HEK293 (cell line): Measurements from ENCODE around the gene CYTH3.

ENCODE experiments used
- CTCF ChIA-PET: fragments of 350-600 bp; formaldehyde crosslinking; extraction: SDS; loops from one replicate; lab custom pipeline; 2021; ENCODE audit warnings: antibody characterized with exemption; lab: Yijun Ruan, JAX
- POLR2A ChIA-PET: fragments of 300-600 bp; formaldehyde crosslinking; extraction: SDS; loops from one replicate; lab custom pipeline; 2020; ENCODE audit warnings: antibody characterized with exemption, inconsistent platforms; lab: Yijun Ruan, JAX
- H3K27ac ChIP-seq: fragments of 200-500 bp; sonication (Bioruptor generic); 2 replicates; pipeline ENCODE4 v1.5.1; 2014; ENCODE audit warnings: low read depth, low read length, control low read depth, inconsistent platforms; ENCODE audit errors: extremely low read depth
- H3K36me3 ChIP-seq, 2 experiments: fragments of 200-500 bp in 1 of 2; sonication (Bioruptor generic) in 1 of 2; 1 replicate in 1 of 2; 2 replicates in 1 of 2; pipeline ENCODE4 v1.5.1; 2014 to 2017; ENCODE audit warnings: inconsistent platforms in 2 of 2, low read length in 2 of 2; ENCODE audit not compliant: control insufficient read depth in 2 of 2, insufficient read depth in 1 of 2
- H3K4me1 ChIP-seq: fragments of 200-500 bp; sonication (Bioruptor generic); 2 replicates; pipeline ENCODE4 v1.5.1; 2014; ENCODE audit warnings: mild to moderate bottlenecking, low read length, inconsistent platforms; ENCODE audit not compliant: control insufficient read depth, insufficient read depth
- H3K4me3 ChIP-seq: 2 replicates; pipeline ENCODE4 v1.5.1; 2011; ENCODE audit warnings: low read depth, mild to moderate bottlenecking, control low read depth, low read length, moderate library complexity
- H3K9me3 ChIP-seq: fragments of 200-500 bp; sonication (Bioruptor generic); 2 replicates; pipeline ENCODE4 v1.5.1; 2014; ENCODE audit warnings: low read depth, low read length, inconsistent platforms; ENCODE audit not compliant: control insufficient read depth, insufficient read depth
- CTCF ChIP-seq: fragments of 450-650 bp; formaldehyde crosslinking; IDR thresholded peaks from 2 replicates; pipeline ENCODE4 v1.5.1; 2016; ENCODE audit warnings: missing biosample characterization, missing genetic modification characterization
- KLF17 ChIP-seq: fragments of 450-650 bp; formaldehyde crosslinking; IDR thresholded peaks from 2 replicates; pipeline ENCODE4 v1.5.1; 2016; ENCODE audit warnings: missing biosample characterization, missing genetic modification characterization
- MYNN ChIP-seq: fragments of 450-650 bp; formaldehyde crosslinking; IDR thresholded peaks from 2 replicates; pipeline ENCODE4 v1.5.1; 2016; ENCODE audit warnings: missing biosample characterization, missing genetic modification characterization, borderline replicate concordance
- SETDB1 ChIP-seq: IDR thresholded peaks from one replicate; pipeline ENCODE4 v1.6.1; 2017; ENCODE audit warnings: mild to moderate bottlenecking, low read length, moderate library complexity, mixed read lengths; ENCODE audit not compliant: insufficient read length
- YY2 ChIP-seq: fragments of 450-650 bp; formaldehyde crosslinking; IDR thresholded peaks from 2 replicates; pipeline ENCODE4 v1.5.1; 2016; ENCODE audit warnings: missing biosample characterization, missing genetic modification characterization
- ZBTB11 ChIP-seq: fragments of 450-650 bp; formaldehyde crosslinking; conservative IDR thresholded peaks from 2 replicates; pipeline ENCODE4 v1.5.1; 2016; ENCODE audit warnings: low read depth, missing biosample characterization, missing genetic modification characterization
- ZBTB8A ChIP-seq: fragments of 450-650 bp; formaldehyde crosslinking; IDR thresholded peaks from 2 replicates; pipeline ENCODE4 v1.5.1; 2016; ENCODE audit warnings: missing biosample characterization, missing genetic modification characterization
- ZFP69B ChIP-seq: fragments of 450-650 bp; formaldehyde crosslinking; IDR thresholded peaks from 2 replicates; pipeline ENCODE4 v1.5.1; 2016; ENCODE audit warnings: missing biosample characterization, missing genetic modification characterization
- ZNF10 ChIP-seq: fragments of 450-650 bp; formaldehyde crosslinking; IDR thresholded peaks from 2 replicates; pipeline ENCODE4 v1.5.1; 2017; ENCODE audit warnings: missing biosample characterization, missing genetic modification characterization
- ZNF324 ChIP-seq: fragments of 450-650 bp; formaldehyde crosslinking; IDR thresholded peaks from 2 replicates; pipeline ENCODE4 v1.5.1; 2016; ENCODE audit warnings: missing biosample characterization, missing genetic modification characterization
- ZNF391 ChIP-seq: fragments of 450-650 bp; formaldehyde crosslinking; IDR thresholded peaks from 2 replicates; pipeline ENCODE4 v1.5.1; 2016; ENCODE audit warnings: low read depth, missing biosample characterization, missing genetic modification characterization, borderline replicate concordance
- ZNF398 ChIP-seq: fragments of 450-650 bp; formaldehyde crosslinking; IDR thresholded peaks from 2 replicates; pipeline ENCODE4 v1.5.1; 2017; ENCODE audit warnings: missing biosample characterization, missing genetic modification characterization
- ZNF560 ChIP-seq: fragments of 450-650 bp; formaldehyde crosslinking; IDR thresholded peaks from 2 replicates; pipeline ENCODE4 v1.5.1; 2017; ENCODE audit warnings: missing biosample characterization, missing genetic modification characterization, borderline replicate concordance
- ZNF585B ChIP-seq: fragments of 450-650 bp; formaldehyde crosslinking; IDR thresholded peaks from 2 replicates; pipeline ENCODE4 v1.5.1; 2016; ENCODE audit warnings: missing biosample characterization, missing genetic modification characterization
- ZNF596 ChIP-seq: fragments of 450-650 bp; IDR thresholded peaks from 2 replicates; pipeline ENCODE4 v1.5.0; 2018; ENCODE audit warnings: missing biosample characterization, mild to moderate bottlenecking, missing genetic modification characterization, moderate library complexity
- ZNF610 ChIP-seq: fragments of 450-650 bp; formaldehyde crosslinking; IDR thresholded peaks from 2 replicates; pipeline ENCODE4 v1.5.1; 2016; ENCODE audit warnings: missing biosample characterization, missing genetic modification characterization, borderline replicate concordance
- ZNF626 ChIP-seq: fragments of 450-650 bp; sonication (Bioruptor Pico); formaldehyde crosslinking; IDR thresholded peaks from 2 replicates; pipeline ENCODE4 v1.5.1; 2018; ENCODE audit warnings: missing biosample characterization, missing genetic modification characterization, inconsistent platforms
- ZNF645 ChIP-seq: fragments of 450-650 bp; formaldehyde crosslinking; IDR thresholded peaks from 2 replicates; pipeline ENCODE4; 2016; ENCODE audit warnings: missing biosample characterization, missing genetic modification characterization
- ZNF670 ChIP-seq: fragments of 450-650 bp; formaldehyde crosslinking; IDR thresholded peaks from 2 replicates; pipeline ENCODE4 v1.5.1; 2016; ENCODE audit warnings: missing biosample characterization, missing genetic modification characterization, low read depth
- ZNF76 ChIP-seq: fragments of 450-650 bp; formaldehyde crosslinking; IDR thresholded peaks from 2 replicates; pipeline ENCODE4; 2016; ENCODE audit warnings: low read depth, missing biosample characterization, missing genetic modification characterization, borderline replicate concordance
- ZSCAN30 ChIP-seq: fragments of 450-650 bp; IDR thresholded peaks from 2 replicates; pipeline ENCODE4 v1.5.1; 2018; ENCODE audit warnings: missing biosample characterization, mild to moderate bottlenecking, missing genetic modification characterization, moderate library complexity

Gene CYTH3

GRCh38 chr7:6266699-6267098 lies 5.7 kb downstream of the CYTH3 start:
- no peaks in the 10 kb centered on the region for H3K36me3 ChIP-seq
- POLR2A ChIA-PET, result no interaction called here
- H3K4me1 ChIP-seq, result peaks cover 3% of the 10 kb centered on the region; the same call in 1 of the 2 replicates
- H3K4me3 ChIP-seq, result no peak overlapping the region
- H3K27ac ChIP-seq, result no peak overlapping the region
- CTCF ChIA-PET, result interaction anchor here (1.3 to 2.5 kb wide), 2 partner anchors 57 to 106 kb away, joined by 4 to 8 read pairs; no protein-coding TSS in a partner anchor
- TF ChIP-seq SETDB1, result peak; percentile 27
- no peak for TF ChIP-seq MYNN (tag by site-specific recombination)
- TF ChIP-seq ZNF610 (tag by site-specific recombination), result no peak
- TF ChIP-seq ZBTB11 (tag by site-specific recombination), result no peak
- no peak for TF ChIP-seq ZNF596 (tag by site-specific recombination)
- TF ChIP-seq ZFP69B (tag by site-specific recombination), result no peak
- no peak for TF ChIP-seq ZNF10 (tag by site-specific recombination)
- TF ChIP-seq ZNF391 (tag by site-specific recombination), result no peak
- no peaks in the 10 kb centered on the region for H3K9me3 ChIP-seq

GRCh38 chr7:6262221-6262620 lies 10.2 kb downstream of the CYTH3 start:
- POLR2A ChIA-PET, result no interaction called here
- H3K4me3 ChIP-seq, result no peak overlapping the region
- H3K27ac ChIP-seq, result no peak overlapping the region
- no peaks in the 10 kb centered on the region for H3K36me3 ChIP-seq
- peaks cover 12% of the 10 kb centered on the region; the same call in 1 of the 2 replicates for H3K4me1 ChIP-seq
- TF ChIP-seq ZNF560 (tag by site-specific recombination) (no peak), ZNF585B (no peak), ZNF626 (no peak), ZFP69B (tag by site-specific recombination) (no peak), ZSCAN30 (no peak), ZBTB8A (no peak), ZNF398 (tag by site-specific recombination) (no peak), YY2 (tag by site-specific recombination) (no peak), ZNF645 (no peak)
- TF ChIP-seq, all 188 proteins: peak for 0
- CTCF ChIA-PET, result interaction anchor here (0.9 to 1.2 kb wide), 2 partner anchors 9 to 60 kb away, joined by 3 to 4 read pairs; no protein-coding TSS in a partner anchor
- H3K9me3 ChIP-seq, result no peaks in the 10 kb centered on the region

GRCh38 chr7:6261699-6262098 lies 10.7 kb downstream of the CYTH3 start:
- ChIA-PET CTCF (interaction anchor here (0.9 to 1.2 kb wide), 2 partner anchors 9 to 61 kb away, joined by 3 to 4 read pairs; no protein-coding TSS in a partner anchor), POLR2A (no interaction called here)
- H3K27ac ChIP-seq, result no peak overlapping the region
- peaks cover 12% of the 10 kb centered on the region; the same call in 1 of the 2 replicates for H3K4me1 ChIP-seq
- no peak overlapping the region for H3K4me3 ChIP-seq
- H3K36me3 ChIP-seq, result no peaks in the 10 kb centered on the region
- H3K9me3 ChIP-seq, result no peaks in the 10 kb centered on the region
- no peak for TF ChIP-seq ZNF324
- no peak for TF ChIP-seq KLF17 (tag by site-specific recombination)
- TF ChIP-seq CTCF (tag by site-specific recombination), result no peak
- TF ChIP-seq ZNF670 (tag by site-specific recombination), result no peak
- TF ChIP-seq ZNF76 (tag by site-specific recombination), result no peak
- TF ChIP-seq ZNF585B, result no peak
